DOHH2 (cell line): ENCODE measurements around the gene NOL3.

Experiments
- H3F3A ChIP-seq: fragments of 200-600 bp; sonication (generic), shearing (Covaris generic); 2 replicates; pipeline ENCODE4 v1.6.0; 2016; ENCODE audit warnings: antibody characterized with exemption, mild to moderate bottlenecking; ENCODE audit not compliant: control insufficient read depth, insufficient read depth
- H3K27ac ChIP-seq: fragments of 200-600 bp; sonication (generic); 2 replicates; pipeline ENCODE4 v1.5.1; 2014; ENCODE audit warnings: low read depth, mild to moderate bottlenecking, low read length, moderate library complexity
- H3K27me3 ChIP-seq: fragments of 200-600 bp; sonication (generic); 2 replicates; pipeline ENCODE4 v1.6.1; 2014; ENCODE audit warnings: mild to moderate bottlenecking, low read length, mixed read lengths; ENCODE audit not compliant: control insufficient read depth
- H3K36me3 ChIP-seq: fragments of 200-600 bp; sonication (generic); 2 replicates; pipeline ENCODE4 v1.6.1; 2014; ENCODE audit warnings: mild to moderate bottlenecking, low read length, moderate library complexity, mixed read lengths; ENCODE audit not compliant: control insufficient read depth
- H3K4me1 ChIP-seq: fragments of 200-600 bp; sonication (generic); 2 replicates; pipeline ENCODE4 v1.6.1; 2014; ENCODE audit warnings: mild to moderate bottlenecking, low read length, mixed read lengths; ENCODE audit not compliant: control insufficient read depth
- H3K4me2 ChIP-seq: fragments of 200-600 bp; sonication (generic); 2 replicates; pipeline ENCODE4 v1.6.0; 2014; ENCODE audit warnings: mild to moderate bottlenecking, low read length, moderate library complexity
- H3K4me3 ChIP-seq: fragments of 200-600 bp; sonication (generic); 2 replicates; pipeline ENCODE4 v1.5.1; 2014; ENCODE audit warnings: mild to moderate bottlenecking, low read length, mixed read lengths
- H3K79me2 ChIP-seq: fragments of 200-600 bp; sonication (generic); 2 replicates; pipeline ENCODE4 v1.6.1; 2014; ENCODE audit warnings: mild to moderate bottlenecking, low read length, mixed read lengths; ENCODE audit not compliant: control insufficient read depth
- H3K9me2 ChIP-seq: fragments of 200-600 bp; sonication (generic); replicated peaks from 2 replicates; pipeline ENCODE4 v1.6.1; 2014; ENCODE audit warnings: mild to moderate bottlenecking, low read length, mixed read lengths; ENCODE audit not compliant: control insufficient read depth
- H3K9me3 ChIP-seq: fragments of 200-600 bp; sonication (generic); 2 replicates; pipeline ENCODE4 v1.6.1; 2014; ENCODE audit warnings: antibody characterized with exemption, low read length, mixed read lengths; ENCODE audit not compliant: control insufficient read depth, insufficient read depth
- H4K20me1 ChIP-seq: fragments of 200-600 bp; sonication (generic); 2 replicates; pipeline ENCODE4 v1.6.0; 2014; ENCODE audit warnings: low read depth, mild to moderate bottlenecking, antibody characterized with exemption, low read length, moderate library complexity; ENCODE audit not compliant: control insufficient read depth, insufficient read depth
- CTCF ChIP-seq: fragments of 200-600 bp; sonication (generic); IDR thresholded peaks from one replicate; pipeline ENCODE4 v1.5.1; 2014; ENCODE audit warnings: antibody characterized with exemption, mild to moderate bottlenecking, low read depth, low read length; ENCODE audit not compliant: poor library complexity, severe bottlenecking
- EZH2phosphoT487 ChIP-seq: fragments of 200-600 bp; sonication (generic); IDR thresholded peaks from 2 replicates; pipeline ENCODE4 v1.6.1; 2017; ENCODE audit warnings: borderline replicate concordance, mild to moderate bottlenecking, antibody characterized with exemption, low read length, moderate library complexity, mixed read lengths

The NOL3 gene

GRCh38 chr16:67129422-67129821 is 40.9 kb upstream of the NOL3 start:
- Histone ChIP-seq H3K27me3 (no peaks in the 10 kb centered on the region), H3K79me2 (no peaks in the 10 kb centered on the region), H3K27ac (no peak overlapping the region), H3K4me3 (no peak overlapping the region), H3K9me2 (no peaks in the 10 kb centered on the region), H3K4me2 (no peak overlapping the region), H3K4me1 (no peaks in the 10 kb centered on the region), H3K9me3 (no peaks in the 10 kb centered on the region), H4K20me1 (no peaks in the 10 kb centered on the region), H3K36me3 (peaks cover 23% of the 10 kb centered on the region), H3F3A (no peaks in the 10 kb centered on the region; the same call in 1 of the 2 replicates)
- TF ChIP-seq CTCF, result no peak

- no peaks in the 10 kb centered on the region for H3K9me2 ChIP-seq
- no peaks in the 10 kb centered on the region for H3K4me1 ChIP-seq
- TF ChIP-seq CTCF (no peak), EZH2phosphoT487 (no peak)
- H3F3A ChIP-seq, result no peaks in the 10 kb centered on the region
- H4K20me1 ChIP-seq, result no peaks in the 10 kb centered on the region
- peaks cover 60% of the 10 kb centered on the region for H3K36me3 ChIP-seq
- H3K79me2 ChIP-seq, result no peaks in the 10 kb centered on the region
- no peaks in the 10 kb centered on the region for H3K27me3 ChIP-seq
- H3K4me3 ChIP-seq, result no peak overlapping the region
- H3K27ac ChIP-seq, result no peak overlapping the region
- no peak overlapping the region for H3K4me2 ChIP-seq
- H3K9me3 ChIP-seq, result no peaks in the 10 kb centered on the region
These were observed 32.7 kb upstream of the NOL3 start for GRCh38 chr16:67137605-67138004.

DNA sequence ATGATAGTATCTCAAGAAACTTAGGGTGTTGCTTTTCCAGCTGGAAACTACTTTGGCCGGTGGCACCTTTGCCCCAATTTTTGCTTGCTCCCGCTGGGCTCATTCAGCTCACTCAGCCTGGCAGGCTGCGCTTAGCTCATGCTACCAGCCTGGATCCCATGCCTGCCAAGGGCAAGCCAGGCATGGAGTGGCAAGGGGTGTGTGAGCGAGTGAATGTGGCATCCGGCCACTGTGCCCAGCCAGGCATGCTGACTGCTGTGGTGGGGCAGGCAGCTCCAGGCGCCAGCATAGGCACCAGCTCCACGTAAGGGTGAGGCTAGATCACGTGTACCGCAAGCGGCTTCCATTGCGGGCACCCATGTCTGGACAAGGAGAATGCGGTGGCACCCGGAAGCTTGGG is 28.9 kb upstream of the NOL3 start:
- Histone ChIP-seq H3F3A (no peaks in the 10 kb centered on the region), H3K4me1 (no peaks in the 10 kb centered on the region), H4K20me1 (no peaks in the 10 kb centered on the region), H3K4me3 (no peak overlapping the region), H3K4me2 (no peak overlapping the region), H3K9me2 (no peaks in the 10 kb centered on the region), H3K36me3 (peaks cover 62% of the 10 kb centered on the region), H3K27me3 (no peaks in the 10 kb centered on the region), H3K9me3 (no peaks in the 10 kb centered on the region), H3K79me2 (no peaks in the 10 kb centered on the region), H3K27ac (no peak overlapping the region)
- TF ChIP-seq EZH2phosphoT487, result no peak
- no peak for TF ChIP-seq CTCF

- H3K27ac ChIP-seq, result no peak overlapping the region
- no peaks in the 10 kb centered on the region for H3K4me1 ChIP-seq
- no peaks in the 10 kb centered on the region for H3F3A ChIP-seq
- no peak overlapping the region for H3K4me2 ChIP-seq
- no peak overlapping the region for H3K4me3 ChIP-seq
- no peaks in the 10 kb centered on the region for H3K9me2 ChIP-seq
- no peak for TF ChIP-seq CTCF
- TF ChIP-seq EZH2phosphoT487, result no peak
- H3K79me2 ChIP-seq, result no peaks in the 10 kb centered on the region
- peaks cover 70% of the 10 kb centered on the region for H3K36me3 ChIP-seq
- H4K20me1 ChIP-seq, result no peaks in the 10 kb centered on the region
- no peaks in the 10 kb centered on the region for H3K27me3 ChIP-seq
- H3K9me3 ChIP-seq, result no peaks in the 10 kb centered on the region
These were observed 28.0 kb upstream of the NOL3 start for GRCh38 chr16:67142342-67142741.
